Measurements from ENCODE around the gene RHBDD2.

GRCh38 chr7:75885036-75885435, 6.2 kb downstream of the RHBDD2 start:
- TF ChIP-seq ZNF274 (IDR thresholded peaks at IDR 0.05; ENCODE audit: low read depth, low read length) (no peak), YY1 (IDR thresholded peaks at IDR 0.05; ENCODE audit: insufficient read depth, insufficient read length) (no peak)

All from NT2/D1 (cell line).